Osteoblast (primary cell): ENCODE results near the gene CD44. TPM values are rescaled to one million over a fixed set of nuclear protein-coding genes. Genes with fewer than 3 reads are reported as not detected.

Source experiments
- DNase-seq: peaks from one replicate; pipeline ENCODE4 v3.0.0; 2011; ENCODE audit warnings: low spot score, mixed read lengths; ENCODE audit not compliant: insufficient read length; ENCODE audit errors: missing footprints
- H2AFZ ChIP-seq: 2 replicates; pipeline ENCODE4 v1.6.0; 2011; ENCODE audit warnings: mild to moderate bottlenecking, low read length
- H3K27ac ChIP-seq: 2 replicates; pipeline ENCODE4 v1.5.1; 2011; ENCODE audit warnings: mild to moderate bottlenecking, low read depth, low read length, moderate library complexity
- H3K27me3 ChIP-seq: 2 replicates; pipeline ENCODE4 v1.6.0; 2012; ENCODE audit warnings: mild to moderate bottlenecking, control low read depth, inconsistent platforms, low read length, moderate library complexity; ENCODE audit not compliant: insufficient read depth
- H3K36me3 ChIP-seq: 2 replicates; pipeline ENCODE4 v1.5.1; 2011; ENCODE audit warnings: mild to moderate bottlenecking, low read length, control low read depth, moderate library complexity; ENCODE audit not compliant: insufficient read depth
- H3K4me1 ChIP-seq: 2 replicates; pipeline ENCODE4 v1.5.1; 2011; ENCODE audit warnings: mild to moderate bottlenecking, low read length, control low read depth, moderate library complexity; ENCODE audit not compliant: insufficient read depth
- H3K4me2 ChIP-seq: 2 replicates; pipeline ENCODE4 v1.6.0; 2011; ENCODE audit warnings: mild to moderate bottlenecking, low read length; ENCODE audit not compliant: insufficient read depth
- H3K4me3 ChIP-seq: fragments of 200-600 bp; sonication (generic); 3 replicates; pipeline ENCODE4 v1.5.1; 2012; ENCODE audit warnings: mild to moderate bottlenecking, low read length, inconsistent platforms; ENCODE audit not compliant: insufficient read depth
- H3K79me2 ChIP-seq: 2 replicates; pipeline ENCODE4 v1.6.0; 2012; ENCODE audit warnings: mild to moderate bottlenecking, low read length, control low read depth, inconsistent platforms; ENCODE audit not compliant: insufficient read depth
- H3K9me3 ChIP-seq: 2 replicates; pipeline ENCODE4 v1.5.1; 2011; ENCODE audit warnings: low read depth, low read length, control low read depth
- H4K20me1 ChIP-seq: 2 replicates; pipeline ENCODE4 v1.6.0; 2012; ENCODE audit warnings: mild to moderate bottlenecking, low read length, control low read depth; ENCODE audit not compliant: insufficient read depth
- CTCF ChIP-seq: IDR thresholded peaks from 2 replicates; pipeline ENCODE4 v1.5.1; 2011; ENCODE audit warnings: mild to moderate bottlenecking, low read depth, low read length, moderate library complexity; ENCODE audit errors: extremely low read depth
- total RNA-seq: library from RNA; depleted of rRNA; stranded (reverse); fragments of >200 nt; gene quantifications from 2 replicates; pipeline ENCODE4 v1.2.3, GENCODE V29; 2012

CD44 gene
- total RNA-seq, 1 donor: 238 TPM

DNA sequence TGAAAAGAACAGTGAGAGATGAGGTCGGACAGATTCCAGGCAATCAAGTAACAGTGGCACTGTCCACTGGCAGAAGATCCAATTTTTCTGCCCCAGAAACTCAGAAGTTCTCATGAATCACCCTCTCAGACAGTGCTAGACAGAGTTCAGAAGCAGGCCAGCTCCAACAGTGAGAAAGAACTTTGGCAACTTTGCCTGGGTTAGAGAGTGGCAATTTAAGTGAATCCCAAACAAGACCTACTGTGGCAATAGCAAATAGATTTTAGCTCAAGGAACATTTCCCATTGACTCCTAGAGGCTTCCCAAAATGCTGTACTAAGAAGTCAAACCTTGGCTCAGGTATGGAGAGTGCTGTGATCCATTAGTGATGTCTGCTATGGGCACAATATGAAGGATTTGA is 12.3 kb downstream of the CD44 start:
- no peak for DNase-seq
- H3K4me1 ChIP-seq: peaks cover 42% of the 10 kb centered on the region
- peaks cover 99% of the 10 kb centered on the region for H3K79me2 ChIP-seq
- peaks cover 60% of the 10 kb centered on the region for H3K36me3 ChIP-seq
- peaks cover 78% of the 10 kb centered on the region for H4K20me1 ChIP-seq
- H3K27ac ChIP-seq: peak overlapping the region; percentile 67
- peak overlapping the region; percentile 47 for H3K4me2 ChIP-seq
- H2AFZ ChIP-seq: no peak overlapping the region
- H3K9me3 ChIP-seq: no peaks in the 10 kb centered on the region
- no peak overlapping the region for H3K4me3 ChIP-seq
- H3K27me3 ChIP-seq: no peaks in the 10 kb centered on the region
- no peak for TF ChIP-seq CTCF

GRCh38 chr11:35151683-35152280 is 12.8 kb downstream of the CD44 start:
- no peak for TF ChIP-seq CTCF
- Histone ChIP-seq H4K20me1 (peaks cover 78% of the 10 kb centered on the region), H3K9me3 (no peaks in the 10 kb centered on the region), H2AFZ (no peak overlapping the region), H3K27me3 (no peaks in the 10 kb centered on the region), H3K79me2 (peaks cover 99% of the 10 kb centered on the region), H3K4me3 (no peak overlapping the region), H3K36me3 (peaks cover 56% of the 10 kb centered on the region), H3K27ac (peak overlapping the region; percentile 67), H3K4me2 (peak overlapping the region; percentile 47), H3K4me1 (peaks cover 40% of the 10 kb centered on the region)
- DNase-seq: no peak

DNA sequence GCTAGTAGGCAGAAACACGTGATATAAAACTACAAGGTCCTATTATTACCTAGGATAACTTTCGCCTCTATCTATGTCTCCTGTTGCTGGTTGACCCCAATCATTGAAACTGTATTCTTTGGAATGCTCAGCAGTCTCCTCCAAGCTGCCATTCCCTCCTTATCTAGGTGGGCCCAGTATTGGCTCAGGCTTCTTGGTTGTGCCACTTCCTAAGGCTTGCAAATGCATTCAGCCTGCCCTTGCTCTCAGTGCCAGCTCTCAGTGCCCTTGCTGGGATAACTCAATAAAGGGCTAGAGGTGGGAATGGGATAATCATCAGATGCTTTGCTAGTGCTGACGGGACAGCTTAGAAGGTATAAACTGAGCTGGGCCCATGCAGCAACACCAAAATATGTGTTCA is 13.6 kb downstream of the CD44 start:
- H3K27ac ChIP-seq: peak overlapping the region; percentile 67
- peaks cover 75% of the 10 kb centered on the region for H4K20me1 ChIP-seq
- no peak for DNase-seq
- no peak overlapping the region for H3K4me2 ChIP-seq
- H3K4me1 ChIP-seq: peaks cover 40% of the 10 kb centered on the region
- no peak overlapping the region for H2AFZ ChIP-seq
- no peak for TF ChIP-seq CTCF
- H3K27me3 ChIP-seq: no peaks in the 10 kb centered on the region
- H3K4me3 ChIP-seq: no peak overlapping the region
- H3K79me2 ChIP-seq: peaks cover 99% of the 10 kb centered on the region
- peaks cover 50% of the 10 kb centered on the region for H3K36me3 ChIP-seq
- no peaks in the 10 kb centered on the region for H3K9me3 ChIP-seq

DNA sequence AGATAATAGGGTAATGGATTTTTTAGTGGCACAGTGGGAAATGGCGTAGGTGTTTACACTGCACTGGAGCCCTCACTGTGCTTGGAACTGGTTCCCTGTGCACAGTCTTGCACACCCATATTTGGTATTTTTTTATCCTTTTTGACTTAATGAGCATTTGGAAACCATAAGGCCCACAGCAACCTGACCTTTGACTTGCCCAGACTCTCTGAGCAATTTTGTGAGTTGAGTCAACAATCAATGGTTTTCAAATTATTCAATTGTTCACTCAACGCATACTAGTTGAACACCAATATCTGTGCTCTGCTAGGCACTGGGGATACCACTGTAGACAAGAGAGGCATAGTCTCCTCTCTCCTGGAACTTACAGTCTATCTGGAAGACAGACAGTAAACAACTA is 14.3 kb downstream of the CD44 start:
- Histone ChIP-seq H3K4me1 (peaks cover 47% of the 10 kb centered on the region), H3K27me3 (no peaks in the 10 kb centered on the region), H3K36me3 (peaks cover 51% of the 10 kb centered on the region), H3K4me2 (no peak overlapping the region), H3K4me3 (no peak overlapping the region), H3K27ac (no peak overlapping the region), H4K20me1 (peaks cover 78% of the 10 kb centered on the region), H3K79me2 (peaks cover 100% of the 10 kb centered on the region), H2AFZ (no peak overlapping the region), H3K9me3 (no peaks in the 10 kb centered on the region)
- no peak for DNase-seq
- TF ChIP-seq CTCF: no peak
